Spleen (tissue), 11 donors: ENCODE measurements around the gene C1QL1. TPM values are rescaled to one million over a fixed set of nuclear protein-coding genes. Genes with fewer than 3 reads are reported as not detected.
"Not testable (repeated sequence)": the region's sequence is repeated elsewhere in the genome, so short reads cannot be mapped to it uniquely, and the experiment has no call there.

Experiments used
- DNase-seq: peaks from one replicate; pipeline ENCODE4 v3.0.0-alpha.2; 2020
- H3K27ac ChIP-seq, 8 donors: fragments of 200-600 bp; sonication (generic) in 7 of 8; 1 replicate in 4 of 8; 2 replicates in 4 of 8; pipeline versions ENCODE4 v1.5.0 to v1.8.0; 2016 to 2021; ENCODE audit warnings: inconsistent platforms in 4 of 8, mild to moderate bottlenecking in 4 of 8, moderate library complexity in 1 of 8
- H3K27me3 ChIP-seq, 7 donors: fragments of 200-600 bp; sonication (generic) in 6 of 7; replicated peaks in 1 of 7; 1 replicate in 4 of 7; 2 replicates in 3 of 7; pipeline versions ENCODE4 v1.5.0 to v1.8.0; 2016 to 2021; ENCODE audit warnings: inconsistent platforms in 3 of 7, mild to moderate bottlenecking in 1 of 7
- H3K36me3 ChIP-seq, 6 donors: fragments of 200-600 bp; sonication (generic) in 5 of 6; 1 replicate in 4 of 6; 2 replicates in 2 of 6; pipeline versions ENCODE4 v1.5.0 to v1.8.0; 2016 to 2021; ENCODE audit warnings: inconsistent platforms in 2 of 6
- H3K4me1 ChIP-seq, 6 donors: fragments of 200-600 bp; sonication (generic) in 5 of 6; 1 replicate in 3 of 6; 2 replicates in 3 of 6; pipeline versions ENCODE4 v1.5.0 to v1.8.0; 2016 to 2021; ENCODE audit warnings: inconsistent platforms in 3 of 6
- H3K4me3 ChIP-seq, 8 donors: fragments of 200-600 bp; sonication (generic) in 7 of 8; 1 replicate in 4 of 8; 2 replicates in 4 of 8; pipeline versions ENCODE4 v1.5.0 to v1.8.0; 2016 to 2021; ENCODE audit warnings: inconsistent platforms in 4 of 8, mild to moderate bottlenecking in 4 of 8, moderate library complexity in 2 of 8
- H3K9me3 ChIP-seq, 8 donors: fragments of 200-600 bp; sonication (generic) in 7 of 8; 1 replicate in 4 of 8; 2 replicates in 4 of 8; pipeline versions ENCODE4 v1.5.0 to v1.8.0; 2016 to 2021; ENCODE audit warnings: inconsistent platforms in 4 of 8
- CTCF ChIP-seq, 11 experiments: fragments of 200-600 bp in 7 of 11; fragments of 450-650 bp in 4 of 11; sonication (generic) in 4 of 11; IDR thresholded peaks in 8 of 11; conservative IDR thresholded peaks in 3 of 11; 1 replicate in 7 of 11; 2 replicates in 4 of 11; pipeline versions ENCODE4 v1.4.0 to v1.8.0; 2016 to 2021; ENCODE audit warnings: antibody characterized with exemption in 11 of 11, inconsistent platforms in 4 of 11, mild to moderate bottlenecking in 1 of 11
- POLR2A ChIP-seq, 3 donors: fragments of 450-650 bp; IDR thresholded peaks; one replicate each; pipeline ENCODE4 v1.5.1; 2017; ENCODE audit warnings: antibody characterized with exemption in 3 of 3, mild to moderate bottlenecking in 1 of 3
- POLR2AphosphoS5 ChIP-seq, 3 donors: sonication (generic); formaldehyde crosslinking; IDR thresholded peaks; one replicate each; pipeline ENCODE4 v1.5.1; 2017; ENCODE audit warnings: antibody characterized with exemption in 3 of 3
- WGBS, 5 donors: extraction: QIAGEN DNeasy Blood & Tissue Kit in 3 of 5; methylation state at CpG; one replicate each; pipeline versions ENCODE4 v1.1.5 to v1.1.7; 2013 to 2018; 5-methylcytosine and 5-hydroxymethylcytosine counted together
- intact Hi-C: fragments of 100-400 bp; cut with DNase I; formaldehyde crosslinking; loops from one replicate; pipeline ENCODE4 v1.15.0; 2023; ENCODE audit warnings: low total_unique reads
- polyA plus RNA-seq, 3 donors: library from polyadenylated mRNA; stranded (reverse); fragments of 200-250 nt; gene quantifications; one replicate each; pipeline ENCODE4 v1.2.1, GENCODE V29; 2013
- total RNA-seq, 7 donors: library from RNA; depleted of rRNA in 3 of 7; stranded (reverse); fragments of >200 nt in 3 of 7; fragmentation: NEBNext Ultra II Directional in 4 of 7; extraction: Animal tissue kit (Norgen Biotek cat#: 25700) in 4 of 7; gene quantifications; one replicate each; pipeline versions ENCODE4 v1.1.0 to v1.2.1, GENCODE V29; 2016 to 2021
- donor health status: healthy with polysubstance abuse.
- donor health status: DM: no; HTN: no; CAD: no; lungs with moderate emphysema.
- donor health status: DM: no; HTN: no; CAD: no.
- donor health status: Bipolar disorder and iron deficiency.
- donor health status: healthy.
- donor health status: DM: no; HTN: no; CAD: no.
- donor health status: DM: yes; HTN: yes; CAD: no.

Gene C1QL1
- total and polyA plus RNA-seq, 10 donors, result 0.20 to 0.38 TPM; not detected in 8

- Histone ChIP-seq H3K36me3 (no peaks in the 10 kb centered on the region), H3K27me3 (peaks cover 0 to 14% (median 0%) of the 10 kb centered on the region in 7 donors), H3K9me3 (no peaks in the 10 kb centered on the region), H3K4me1 (peaks cover 0 to 25% (median 19%) of the 10 kb centered on the region in 6 donors), H3K4me3 (peak overlapping the region; percentile 59 to 78 (median 72)), H3K27ac (peak overlapping the region; percentile 60 to 86 (median 80))
- intact Hi-C loops, result no loop called here
- 59 to 70% (median 69%) methylated on average over 6 to 7 of the region's 7 CpGs for WGBS, 5 donors
- no peak for DNase-seq
- TF ChIP-seq POLR2AphosphoS5 (IDR thresholded peaks at IDR 0.05) (no peak), POLR2A (IDR thresholded peaks at IDR 0.05) (no peak), CTCF (IDR thresholded peaks at IDR 0.05 in 8 of 11, conservative IDR thresholded peaks at IDR 0.05 in 3 of 11) (no peak)
These were observed 19.7 kb downstream of the C1QL1 start for GRCh38 chr17:44948315-44948795.

GRCh38 chr17:44947461-44948314, 20.4 kb downstream of the C1QL1 start, which contains the start of gene KIF18B:
KIF18B (minus strand) TSS chr17:44947773; CDS start chr17:44936344, 11,429 bp downstream.
- peak within 1 kb of the TSS; percentile 60 to 86 (median 80) for H3K27ac ChIP-seq
- 1 to 3% (median 2%) methylated on average over 19 to 62 of the region's 62 CpGs for WGBS, 5 donors
- H3K4me3 ChIP-seq, result peak within 1 kb of the TSS; percentile 59 to 78 (median 72)
- intact Hi-C loops, result no loop called here
- TF ChIP-seq POLR2A (IDR thresholded peaks at IDR 0.05) (peak in 2 of 3 donors; percentile 45 to 47), POLR2AphosphoS5 (IDR thresholded peaks at IDR 0.05) (peak; percentile 88 to 97 (median 95)), CTCF (IDR thresholded peaks at IDR 0.05 in 8 of 11, conservative IDR thresholded peaks at IDR 0.05 in 3 of 11) (peak in 4 of 11 experiments; percentile 5 to 25 (median 22))
- no peaks in the 10 kb centered on the region for H3K9me3 ChIP-seq
- H3K27me3 ChIP-seq, result peaks cover 0 to 14% (median 0%) of the 10 kb centered on the region in 7 donors
- no peaks in the 10 kb centered on the region for H3K36me3 ChIP-seq
- peak; percentile 94 for DNase-seq
- H3K4me1 ChIP-seq, result peaks cover 0 to 25% (median 19%) of the 10 kb centered on the region in 6 donors

GRCh38 chr17:44945652-44946051, 22.5 kb downstream of the C1QL1 start:
- H3K9me3 ChIP-seq, H3K27ac ChIP-seq, intact Hi-C loops, DNase-seq, H3K4me3 ChIP-seq: not testable (repeated sequence)
- Histone ChIP-seq H3K4me1 (peaks cover 0 to 25% (median 19%) of the 10 kb centered on the region in 6 donors), H3K27me3 (peaks cover 0 to 14% (median 0%) of the 10 kb centered on the region in 7 donors), H3K36me3 (peaks cover 0 to 11% (median 0%) of the 10 kb centered on the region in 6 donors)
- WGBS, 5 donors, result 81 to 96% (median 91%) methylated on average over 9 to 10 of the region's 10 CpGs

- Histone ChIP-seq H3K27me3 (peaks cover 0 to 14% (median 0%) of the 10 kb centered on the region in 7 donors), H3K9me3 (peaks cover 0 to 10% (median 7%) of the 10 kb centered on the region in 8 donors), H3K4me1 (peaks cover 0 to 15% (median 11%) of the 10 kb centered on the region in 6 donors), H3K4me3 (no peak overlapping the region), H3K27ac (no peak overlapping the region), H3K36me3 (peaks cover 0 to 18% (median 0%) of the 10 kb centered on the region in 6 donors)
- no peak for TF ChIP-seq CTCF (IDR thresholded peaks at IDR 0.05 in 8 of 11, conservative IDR thresholded peaks at IDR 0.05 in 3 of 11)
- TF ChIP-seq POLR2AphosphoS5 (IDR thresholded peaks at IDR 0.05), result no peak
- TF ChIP-seq POLR2A (IDR thresholded peaks at IDR 0.05), result no peak
- no peak for DNase-seq
- 91 to 97% (median 92%) methylated on average over 4 of the region's 4 CpGs for WGBS, 5 donors
- intact Hi-C loops, result no loop called here
These were observed 25.6 kb downstream of the C1QL1 start for GRCh38 chr17:44942456-44942855.
